Endothelial cell of hepatic sinusoid (primary cell): ENCODE data around the gene SLC6A8.
"Not testable (repeated sequence)": the region's sequence is repeated elsewhere in the genome, so short reads cannot be mapped to it uniquely, and the experiment has no call there.

Experiments
- in situ Hi-C: cut with HindIII; loops from 2 replicates; pipeline ENCODE4 v1.10.0; 2017; ENCODE audit warnings: low sequenced_read_pairs

Gene SLC6A8

DNA sequence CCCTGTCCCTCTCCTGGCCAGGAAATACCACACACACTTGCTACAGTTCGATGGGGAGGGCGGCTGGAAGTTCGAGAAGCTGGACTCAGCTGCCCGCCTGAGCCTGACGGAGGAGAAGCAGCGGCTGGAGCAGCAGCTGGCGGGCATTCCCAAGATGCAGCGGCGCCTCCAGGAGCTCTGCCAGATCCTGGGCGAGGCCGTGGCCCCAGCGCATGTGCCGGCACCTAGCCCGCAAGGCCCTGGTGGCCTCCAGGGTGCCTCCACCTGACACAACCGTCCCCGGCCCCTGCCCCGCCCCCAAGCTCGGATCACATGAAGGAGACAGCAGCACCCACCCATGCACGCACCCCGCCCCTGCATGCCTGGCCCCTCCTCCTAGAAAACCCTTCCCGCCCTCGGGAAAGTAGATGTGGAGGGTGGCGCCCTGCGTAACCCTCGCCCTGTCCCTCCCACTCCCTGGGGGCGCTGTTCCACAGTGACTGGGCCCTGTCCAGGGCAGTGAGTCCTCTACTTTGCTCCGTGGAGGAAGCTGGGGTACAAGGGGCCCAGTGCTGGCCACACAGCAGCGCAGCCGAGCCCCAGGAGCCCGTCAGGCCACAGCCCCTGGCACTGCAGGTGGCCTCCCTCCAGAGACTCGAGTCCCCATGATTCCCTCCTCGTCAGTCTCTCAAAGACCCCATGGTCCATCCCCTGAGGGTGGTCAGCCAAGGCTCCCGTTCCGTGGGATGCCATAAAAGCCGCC is 55.9 kb downstream of the SLC6A8 start:
- in situ Hi-C loops: not testable (repeated sequence)

DNA sequence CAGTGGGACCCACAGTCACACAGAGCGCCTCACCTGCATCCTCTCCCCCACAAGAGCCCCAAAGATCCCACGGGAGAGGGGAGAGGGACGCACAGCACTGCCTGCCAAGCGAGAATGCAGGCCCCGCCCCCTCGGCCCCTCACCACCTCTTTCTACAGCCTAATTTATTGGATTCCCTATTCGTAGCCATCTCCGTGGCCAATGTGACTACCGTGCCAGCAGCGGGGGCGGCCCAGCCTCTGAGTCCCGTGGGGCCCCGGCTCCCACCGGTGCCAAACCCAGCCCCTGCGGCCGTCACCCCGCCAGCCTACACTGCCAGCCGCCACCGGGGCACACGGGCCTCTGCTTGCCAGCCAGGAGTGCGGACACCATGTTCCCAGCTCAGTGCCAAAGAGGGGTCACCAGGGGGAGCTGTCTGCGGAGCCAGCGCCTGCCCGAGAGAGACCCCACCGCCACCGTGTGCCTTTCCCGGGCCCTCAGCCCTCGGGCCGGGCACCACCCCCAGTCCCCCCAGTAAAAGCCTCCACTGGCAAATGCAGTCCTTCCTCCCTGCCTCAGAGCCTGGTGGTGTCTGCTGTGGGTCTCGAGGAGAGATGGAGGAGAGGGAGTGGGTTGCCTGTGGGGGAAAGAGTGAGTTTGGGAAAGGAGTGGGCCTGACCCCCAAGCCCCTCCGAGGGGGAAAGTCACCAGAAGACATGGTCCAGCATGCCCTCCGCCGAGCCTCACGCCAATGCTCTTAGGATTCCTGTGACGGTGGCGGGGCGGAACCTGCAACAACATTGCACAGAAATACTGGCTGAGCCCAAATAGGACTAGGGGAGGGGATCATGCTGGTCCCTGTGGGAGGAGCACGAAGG is 56.7 kb downstream of the SLC6A8 start:
- in situ Hi-C loops: no loop called here

DNA sequence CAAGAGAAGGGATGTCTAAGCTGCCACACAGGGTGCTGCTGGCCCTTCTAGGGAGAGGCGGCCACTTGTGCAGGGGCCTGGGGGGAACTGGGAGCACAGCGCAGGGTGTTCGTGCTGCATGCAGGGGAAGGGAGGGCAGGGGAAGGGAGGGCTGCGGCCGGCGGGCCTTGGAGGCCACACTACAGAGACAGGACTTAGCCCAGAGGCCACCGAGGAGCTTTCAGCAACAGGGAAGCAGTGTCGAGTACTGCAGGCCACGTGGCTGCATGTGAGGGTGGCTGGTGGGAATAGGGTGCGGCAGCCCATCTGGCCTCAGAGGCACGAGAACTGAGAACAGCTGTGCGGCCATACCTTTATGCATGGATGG is 57.3 kb downstream of the SLC6A8 start:
- in situ Hi-C loops: not testable (repeated sequence)
